H1 (cell line): ENCODE data around the gene LHFPL3. TPM values are rescaled to one million over a fixed set of nuclear protein-coding genes. Genes with fewer than 3 reads are reported as not detected.

Experiments
- CTCF ChIA-PET: fragments of 300-600 bp; sonication (Branson Sonifier 250); formaldehyde crosslinking; loops from one replicate; lab custom pipeline; 2021; ENCODE audit not compliant: partially characterized antibody; lab: Charles Lee
- POLR2A ChIA-PET: fragments of 300-600 bp; sonication (Branson Sonifier 250); formaldehyde crosslinking; loops from one replicate; lab custom pipeline; 2021; ENCODE audit warnings: inconsistent platforms; ENCODE audit not compliant: partially characterized antibody; lab: Charles Lee
- DNase-seq, 2 experiments: peaks; one replicate each; pipeline versions ENCODE4 v3.0.0 to v3.0.0-alpha.2; 2010 to 2022; ENCODE audit warnings: low spot score in 2 of 2, low read depth in 1 of 2, mixed read lengths in 1 of 2
- FAIRE-seq: peaks from 2 replicates; lab custom pipeline; 2011; peaks lifted over from hg19 to GRCh38; lab: Jason Lieb, UNC
- H2AFZ ChIP-seq: 2 replicates; pipeline ENCODE4 v1.8.1; 2012; ENCODE audit warnings: low read length, inconsistent platforms
- H2AK5ac ChIP-seq: 2 replicates; pipeline ENCODE4 v1.6.1; 2013; ENCODE audit warnings: low read depth, low read length
- H2BK120ac ChIP-seq: replicated peaks from 2 replicates; pipeline ENCODE3; 2013; ENCODE audit warnings: low read depth, low read length, inconsistent platforms
- H2BK12ac ChIP-seq: 2 replicates; pipeline ENCODE4 v1.6.1; 2013; ENCODE audit warnings: low read depth, low read length
- H2BK15ac ChIP-seq: 2 replicates; pipeline ENCODE4 v1.6.1; 2013; ENCODE audit warnings: low read length
- H2BK20ac ChIP-seq: 2 replicates; pipeline ENCODE4 v1.6.1; 2013; ENCODE audit warnings: low read length
- H2BK5ac ChIP-seq: 2 replicates; pipeline ENCODE4 v1.6.1; 2013; ENCODE audit warnings: low read depth, low read length
- H3K14ac ChIP-seq: 2 replicates; pipeline ENCODE4 v1.6.1; 2013; ENCODE audit warnings: inconsistent platforms; ENCODE audit not compliant: insufficient read length
- H3K18ac ChIP-seq: 2 replicates; pipeline ENCODE4 v1.6.1; 2013; ENCODE audit warnings: low read length; ENCODE audit errors: extremely low read depth
- H3K23ac ChIP-seq: 2 replicates; pipeline ENCODE4 v1.6.1; 2013; ENCODE audit warnings: inconsistent platforms; ENCODE audit not compliant: insufficient read length
- H3K23me2 ChIP-seq: 2 replicates; pipeline ENCODE4 v1.6.1; 2013; ENCODE audit warnings: low read depth, low read length
- H3K27ac ChIP-seq: 2 replicates; pipeline ENCODE4 v1.6.1; 2011; ENCODE audit warnings: low read depth, low read length, inconsistent platforms
- H3K27me3 ChIP-seq, 4 experiments: replicated peaks in 1 of 4; 1 replicate in 1 of 4; 2 replicates in 3 of 4; pipeline versions ENCODE4 v1.6.1 to v1.8.1; 2011 to 2013; ENCODE audit warnings: low read length in 3 of 4, mild to moderate bottlenecking in 3 of 4, inconsistent platforms in 2 of 4, mixed read lengths in 2 of 4, moderate library complexity in 1 of 4; ENCODE audit not compliant: control insufficient read depth in 3 of 4, insufficient read depth in 3 of 4; ENCODE audit errors: extremely low read depth in 1 of 4
- H3K36me3 ChIP-seq, 4 experiments: 2 replicates each; pipeline versions ENCODE4 v1.6.1 to v1.8.1; 2011 to 2013; ENCODE audit warnings: mild to moderate bottlenecking in 4 of 4, low read length in 3 of 4, moderate library complexity in 2 of 4, control low read depth in 1 of 4, inconsistent platforms in 1 of 4; ENCODE audit not compliant: insufficient read depth in 4 of 4, control insufficient read depth in 2 of 4
- H3K4ac ChIP-seq: replicated peaks from 2 replicates; pipeline ENCODE3; 2013; ENCODE audit warnings: low read length, low read depth, mixed read lengths, inconsistent platforms; ENCODE audit not compliant: insufficient read length
- H3K4me1 ChIP-seq, 4 experiments: replicated peaks in 1 of 4; 1 replicate in 1 of 4; 2 replicates in 3 of 4; pipeline versions ENCODE4 v1.6.1 to v1.8.1; 2011 to 2013; ENCODE audit warnings: low read length in 3 of 4, inconsistent platforms in 2 of 4, mixed read lengths in 1 of 4; ENCODE audit not compliant: insufficient read depth in 4 of 4, control insufficient read depth in 3 of 4
- H3K4me2 ChIP-seq, 2 experiments: 2 replicates each; pipeline versions ENCODE4 v1.6.1 to v1.8.1; 2011 to 2013; ENCODE audit warnings: low read depth in 2 of 2, low read length in 2 of 2, control low read depth in 1 of 2, inconsistent platforms in 1 of 2, mild to moderate bottlenecking in 1 of 2; ENCODE audit not compliant: insufficient read depth in 1 of 2
- H3K4me3 ChIP-seq, 4 experiments: fragments of 200-600, 300-600 bp in 1 of 4; sonication (generic), shearing (Covaris generic), sonication (Bioruptor Twin) in 1 of 4; 2 replicates each; pipeline versions ENCODE4 v1.5.1 to v1.8.1; 2011 to 2016; ENCODE audit warnings: low read length in 4 of 4, low read depth in 3 of 4, control low read depth in 2 of 4, inconsistent platforms in 2 of 4, mild to moderate bottlenecking in 2 of 4, mixed read lengths in 1 of 4, moderate library complexity in 1 of 4; ENCODE audit not compliant: insufficient read depth in 2 of 4; ENCODE audit errors: extremely low read depth in 1 of 4
- H3K56ac ChIP-seq: replicated peaks from 2 replicates; pipeline ENCODE3; 2013; ENCODE audit warnings: low read depth, mild to moderate bottlenecking, mixed read lengths, low read length, inconsistent platforms; ENCODE audit not compliant: insufficient read length
- H3K79me1 ChIP-seq: 2 replicates; pipeline ENCODE4 v1.6.1; 2013; ENCODE audit warnings: low read depth, low read length, control low read depth
- H3K79me2 ChIP-seq, 2 experiments: 2 replicates each; pipeline versions ENCODE4 v1.6.1 to v1.8.1; 2012 to 2013; ENCODE audit warnings: low read length in 2 of 2, mild to moderate bottlenecking in 2 of 2, inconsistent platforms in 1 of 2; ENCODE audit not compliant: insufficient read depth in 2 of 2, control insufficient read depth in 1 of 2
- H3K9ac ChIP-seq, 4 experiments: replicated peaks in 1 of 4; 1 replicate in 1 of 4; 2 replicates in 3 of 4; pipeline versions ENCODE4 v1.6.1 to v1.8.1; 2011 to 2013; ENCODE audit warnings: low read depth in 3 of 4, low read length in 3 of 4, control low read depth in 2 of 4, mild to moderate bottlenecking in 2 of 4, moderate library complexity in 2 of 4, inconsistent platforms in 1 of 4; ENCODE audit errors: extremely low read depth in 1 of 4
- H3K9me3 ChIP-seq, 2 experiments: 2 replicates each; pipeline versions ENCODE4 v1.6.1 to v1.8.1; 2012 to 2013; ENCODE audit warnings: mild to moderate bottlenecking in 2 of 2, moderate library complexity in 2 of 2, control low read depth in 1 of 2, inconsistent platforms in 1 of 2, low read depth in 1 of 2, low read length in 1 of 2, mixed read lengths in 1 of 2; ENCODE audit not compliant: insufficient read depth in 2 of 2
- H4K20me1 ChIP-seq, 2 experiments: replicated peaks in 1 of 2; 2 replicates each; pipeline versions ENCODE3 to v1.8.1; 2011 to 2013; ENCODE audit warnings: inconsistent platforms in 2 of 2, low read length in 2 of 2, mild to moderate bottlenecking in 1 of 2; ENCODE audit not compliant: insufficient read depth in 2 of 2, control insufficient read depth in 1 of 2
- H4K5ac ChIP-seq: 2 replicates; pipeline ENCODE4 v1.6.1; 2013; ENCODE audit warnings: low read length, low read depth, mixed read lengths, inconsistent platforms; ENCODE audit not compliant: insufficient read length
- H4K8ac ChIP-seq: 2 replicates; pipeline ENCODE4 v1.8.0; 2013; ENCODE audit warnings: mild to moderate bottlenecking, moderate library complexity, low read length, inconsistent platforms; ENCODE audit not compliant: insufficient read depth; ENCODE audit errors: extremely low read depth
- H4K91ac ChIP-seq: replicated peaks from 2 replicates; pipeline ENCODE3; 2013; ENCODE audit warnings: low read length, mixed read lengths, inconsistent platforms; ENCODE audit not compliant: insufficient read length
- ASH2L ChIP-seq: fragments of 200-600, 300-600 bp; sonication (generic); IDR thresholded peaks from one replicate; pipeline ENCODE4 v1.7.1; 2017; ENCODE audit warnings: low read length
- BCL11A ChIP-seq, 2 experiments: IDR thresholded peaks; one replicate each; pipeline ENCODE4 v1.6.1; 2011; ENCODE audit warnings: low read depth in 2 of 2, low read length in 2 of 2, mild to moderate bottlenecking in 2 of 2
- EP300 ChIP-seq, 2 experiments: IDR thresholded peaks; 1 replicate in 1 of 2; 2 replicates in 1 of 2; pipeline ENCODE4 v1.6.1; 2011 to 2012; ENCODE audit warnings: low read depth in 2 of 2, low read length in 2 of 2, mild to moderate bottlenecking in 2 of 2, borderline replicate concordance in 1 of 2, inconsistent platforms in 1 of 2, moderate library complexity in 1 of 2
- GTF2F1 ChIP-seq: IDR thresholded peaks from 2 replicates; pipeline ENCODE4 v1.6.1; 2012; ENCODE audit warnings: low read depth, low read length, improper control_type of control experiment, borderline replicate concordance
- KDM1A ChIP-seq: fragments of 200-600, 300-600 bp; sonication (generic); IDR thresholded peaks from 2 replicates; pipeline ENCODE4 v1.7.1; 2016; ENCODE audit warnings: mild to moderate bottlenecking, low read length, borderline replicate concordance
- POU5F1 ChIP-seq: IDR thresholded peaks from 2 replicates; pipeline ENCODE4 v1.6.1; 2011; ENCODE audit warnings: low read depth, mild to moderate bottlenecking, low read length, moderate library complexity
- RAD21 ChIP-seq, 2 experiments: IDR thresholded peaks in 1 of 2; conservative IDR thresholded peaks in 1 of 2; 2 replicates each; pipeline ENCODE4 v1.6.1; 2011; ENCODE audit warnings: low read depth in 2 of 2, low read length in 2 of 2, improper control_type of control experiment in 1 of 2, inconsistent platforms in 1 of 2, mild to moderate bottlenecking in 1 of 2, moderate library complexity in 1 of 2
- RBBP5 ChIP-seq: IDR thresholded peaks from 2 replicates; pipeline ENCODE4 v1.7.1; 2012; ENCODE audit warnings: low read depth, mild to moderate bottlenecking, inconsistent platforms, low read length, moderate library complexity, borderline replicate concordance
- RNF2 ChIP-seq: fragments of 200-900, 300-1000 bp; sonication (generic); IDR thresholded peaks from 2 replicates; pipeline ENCODE4 v1.7.1; 2016; ENCODE audit warnings: borderline replicate concordance, low read depth, mild to moderate bottlenecking, antibody characterized with exemption, low read length; ENCODE audit not compliant: poor library complexity, severe bottlenecking; ENCODE audit errors: missing control alignments
- TAF1 ChIP-seq: IDR thresholded peaks from 2 replicates; pipeline ENCODE4 v1.6.1; 2011; ENCODE audit warnings: mild to moderate bottlenecking, low read depth, low read length
- polyA plus RNA-seq, 7 experiments: library from polyadenylated mRNA; depleted of rRNA in 3 of 7; stranded (reverse) in 5 of 7; unstranded in 2 of 7; fragments of >200 nt in 5 of 7; fragments of 200-250 nt in 2 of 7; gene quantifications; 1 replicate in 5 of 7; 2 replicates in 1 of 7; 4 replicates in 1 of 7; pipeline versions ENCODE4 v1.2.1 to v1.2.3, GENCODE V29; 2011 to 2013; ENCODE audit warnings: missing spikeins in 2 of 7, mixed read lengths in 2 of 7
- total RNA-seq: library from RNA; stranded (reverse); fragmentation: NEBNext Ultra II Directional; extraction: Animal tissue kit (Norgen Biotek cat#: 25700); gene quantifications from 2 replicates; pipeline ENCODE4 v1.2.1, GENCODE V29; 2021

Gene LHFPL3
- total and polyA plus RNA-seq, 2 of the 8 experiments (the other 6 are each of a cell fraction or from before 2014, with no cell fraction given) = 0.24 to 0.50 TPM

DNA sequence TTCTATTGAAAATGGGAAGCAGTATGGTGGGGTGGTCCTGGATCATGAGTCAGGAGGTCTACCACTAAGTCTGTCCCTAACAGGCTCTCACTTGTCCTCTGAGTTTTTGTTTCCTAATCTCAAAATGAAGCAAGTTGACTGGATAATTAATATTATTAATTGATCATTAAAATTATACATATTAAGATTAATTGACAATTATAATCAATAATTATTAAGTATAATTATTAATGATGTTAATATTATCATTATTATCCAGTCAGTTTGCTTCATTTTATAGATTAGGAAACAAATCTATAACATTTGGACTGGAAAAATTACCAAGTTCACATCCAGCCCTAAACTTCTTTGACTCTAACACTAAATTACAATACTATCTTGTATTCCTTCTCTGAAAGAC, 511.4 kb downstream of the LHFPL3 start:
- Histone ChIP-seq H3K4ac (no peak overlapping the region), H4K5ac (no peak overlapping the region), H3K4me1 (no peaks in the 10 kb centered on the region), H3K79me2 (no peaks in the 10 kb centered on the region), H3K9ac (no peak overlapping the region), H4K91ac (no peak overlapping the region), H3K4me2 (no peak overlapping the region), H3K18ac (no peak overlapping the region), H3K27me3 (no peaks in the 10 kb centered on the region), H3K27ac (no peak overlapping the region), H3K4me3 (no peak overlapping the region), H3K23me2 (no peaks in the 10 kb centered on the region), H3K36me3 (no peaks in the 10 kb centered on the region), H4K20me1 (no peaks in the 10 kb centered on the region), H3K79me1 (no peaks in the 10 kb centered on the region), H2BK20ac (no peak overlapping the region), H3K23ac (no peak overlapping the region), H2BK12ac (no peak overlapping the region), H3K14ac (no peak overlapping the region), H3K56ac (no peak overlapping the region), H2AK5ac (no peak overlapping the region), H2BK15ac (no peak overlapping the region), H4K8ac (no peak overlapping the region), H3K9me3 (no peaks in the 10 kb centered on the region), H2BK5ac (no peak overlapping the region), H2AFZ (no peak overlapping the region), H2BK120ac (no peak overlapping the region)
- TF ChIP-seq RBBP5 (no peak), ASH2L (no peak), GTF2F1 (no peak), BCL11A (IDR thresholded peaks at IDR 0.05; ENCODE audit: low read depth in 2 of 2, low read length in 2 of 2) (no peak), RAD21 (IDR thresholded peaks at IDR 0.05 in 1 of 2, conservative IDR thresholded peaks at IDR 0.05 in 1 of 2; ENCODE audit: low read depth in 2 of 2, low read length in 2 of 2) (no peak), POU5F1 (no peak), EP300 (IDR thresholded peaks at IDR 0.05; ENCODE audit: borderline replicate concordance in 1 of 2, low read depth in 2 of 2, low read length in 2 of 2) (no peak), KDM1A (no peak), RNF2 (no peak), TAF1 (no peak)
- ChIA-PET POLR2A (no interaction called here), CTCF (interaction anchor here (1.7 to 4.1 kb wide), 2 partner anchors 8 to 71 kb away, joined by 6 to 34 read pairs; no protein-coding TSS in a partner anchor)
- DNase-seq = no peak
- FAIRE-seq = no peak
